ENCODE data around the gene FXN. TPM values are rescaled to one million over a fixed set of nuclear protein-coding genes. Genes with fewer than 3 reads are reported as not detected.
A peak's percentile ranks its signal among the peaks of the same experiment; 100 is the strongest.

Gene FXN
- polyA plus RNA-seq, 1 of the 3 experiments (the other 2 are of a cell fraction) = 15.7 TPM

GRCh38 chr9:69044240-69045219 lies 9.0 kb downstream of the FXN start:
- no peaks in the 10 kb centered on the region for H3K9me2 ChIP-seq
- CTCF ChIA-PET = interaction anchor here (0.9 to 4.1 kb wide), 7 partner anchors 9 to 152 kb away, joined by 3 to 21 read pairs (median 9); partner anchors contain the start of gene FXN
- H3K79me2 ChIP-seq (ENCODE audit: insufficient read depth) = no peaks in the 10 kb centered on the region
- H3K36me3 ChIP-seq (replicated peaks in 1 of 2; ENCODE audit: control insufficient read depth in 1 of 2, insufficient read depth in 2 of 2, low read length in 1 of 2) = peaks cover 3 to 5% of the 10 kb centered on the region in 2 experiments
- TF ChIP-seq RFX5 (IDR thresholded peaks at IDR 0.05; ENCODE audit: low read length) (peak; percentile 49; the same call in 1 of the 2 replicates), GATA2 (CRISPR knock-in tag; IDR thresholded peaks at IDR 0.05) (peak; percentile 33), TAF1 (IDR thresholded peaks at IDR 0.05; ENCODE audit: borderline replicate concordance, low read depth, low read length) (no peak), PBX3 (IDR thresholded peaks at IDR 0.05) (peak; percentile 63), MEF2A (IDR thresholded peaks at IDR 0.05; ENCODE audit: borderline replicate concordance, low read depth) (no peak), RCOR1 (IDR thresholded peaks at IDR 0.05; ENCODE audit: low read length) (no peak), USF2 (IDR thresholded peaks at IDR 0.05; ENCODE audit: borderline replicate concordance, low read depth, low read length) (no peak), SIN3A (IDR thresholded peaks at IDR 0.05; ENCODE audit: borderline replicate concordance, low read depth, low read length) (no peak), NFIC (IDR thresholded peaks at IDR 0.05; ENCODE audit: borderline replicate concordance) (0 out of 2 replicates have a peak, but pooled peaks have one; percentile 16), RAD21 (IDR thresholded peaks at IDR 0.05; ENCODE audit: low read length) (no peak), CHD2 (IDR thresholded peaks at IDR 0.05; ENCODE audit: low read length, partially characterized antibody) (no peak), JUND (IDR thresholded peaks at IDR 0.05) (no peak), EZH2phosphoT487 (IDR thresholded peaks at IDR 0.05; ENCODE audit: borderline replicate concordance, low read depth) (no peak), EP300 (IDR thresholded peaks at IDR 0.05; ENCODE audit: borderline replicate concordance in 1 of 2, low read depth in 1 of 2, low read length in 1 of 2) (no peak), YY1 (IDR thresholded peaks at IDR 0.05; ENCODE audit: low read depth) (no peak)
- peaks cover 7 to 9% of the 10 kb centered on the region in 2 experiments; a peak in 2 of 4 replicates for H3K4me1 ChIP-seq (ENCODE audit: control insufficient read depth in 1 of 2, insufficient read depth in 2 of 2, low read depth in 1 of 2, low read length in 1 of 2)
- peak overlapping the region; percentile 21; the same call in 1 of the 2 replicates for H3K4me2 ChIP-seq
- H4K20me1 ChIP-seq (ENCODE audit: insufficient read depth) = no peaks in the 10 kb centered on the region
- no peak overlapping the region for H3K9ac ChIP-seq
- no peaks in the 10 kb centered on the region for H3F3A ChIP-seq (replicated peaks; ENCODE audit: insufficient read depth)
- no peak overlapping the region for H3K4me3 ChIP-seq (ENCODE audit: low read depth in 2 of 2, low read length in 1 of 2)
- WGBS (ENCODE audit: low lambda C conversion rate) = 79% methylated on average over 9 of the region's 9 CpGs
- no peak overlapping the region for H2AFZ ChIP-seq (ENCODE audit: low read depth)
- peak overlapping the region in 1 of 2 experiments; percentile 24; a peak in 2 of 4 replicates for H3K27ac ChIP-seq (ENCODE audit: low read depth in 2 of 2, low read length in 1 of 2)
- peak; percentile 50 for DNase-seq
- no peaks in the 10 kb centered on the region for H3K9me3 ChIP-seq
- POLR2A ChIA-PET = no interaction called here
- no peaks in the 10 kb centered on the region for H3K27me3 ChIP-seq (ENCODE audit: insufficient read depth)
